PFSK-1 (cell line): ENCODE results near the gene ST6GALNAC2.

Experiments
- FOXP2 ChIP-seq: optimal IDR thresholded peaks from 2 replicates; pipeline ENCODE3; 2011; ENCODE audit warnings: borderline replicate concordance, control low read depth, inconsistent platforms; ENCODE audit not compliant: insufficient read depth; ENCODE audit errors: extremely low read length, extremely low read depth
- POLR2AphosphoS5 ChIP-seq: IDR thresholded peaks from 2 replicates; pipeline ENCODE4 v1.6.1; 2012; ENCODE audit warnings: low read depth, mild to moderate bottlenecking, control low read depth, low read length, moderate library complexity
- REST ChIP-seq, 2 experiments: IDR thresholded peaks; 2 replicates each; pipeline versions ENCODE4 v1.6.1 to v1.8.0; 2011 to 2012; ENCODE audit warnings: low read depth in 2 of 2, low read length in 2 of 2, control low read depth in 1 of 2, inconsistent platforms in 1 of 2, mild to moderate bottlenecking in 1 of 2, moderate library complexity in 1 of 2; ENCODE audit not compliant: insufficient read depth in 1 of 2
- SIN3A ChIP-seq: IDR thresholded peaks from 2 replicates; pipeline ENCODE4 v1.6.1; 2012; ENCODE audit warnings: mild to moderate bottlenecking, low read length, moderate library complexity, borderline replicate concordance; ENCODE audit not compliant: insufficient read depth
- TAF1 ChIP-seq: IDR thresholded peaks from 2 replicates; pipeline ENCODE4 v1.6.1; 2012; ENCODE audit warnings: low read length, control low read depth, borderline replicate concordance; ENCODE audit not compliant: insufficient read depth

Gene ST6GALNAC2

GRCh38 chr17:76623271-76624146, 37.8 kb upstream of the ST6GALNAC2 start:
- no peak for TF ChIP-seq REST (IDR thresholded peaks at IDR 0.05; ENCODE audit: insufficient read depth in 1 of 2, low read depth in 2 of 2, low read length in 2 of 2)
- TF ChIP-seq FOXP2, result no peak
- no peak for TF ChIP-seq TAF1
- TF ChIP-seq POLR2AphosphoS5, result no peak
- no peak for TF ChIP-seq SIN3A

DNA sequence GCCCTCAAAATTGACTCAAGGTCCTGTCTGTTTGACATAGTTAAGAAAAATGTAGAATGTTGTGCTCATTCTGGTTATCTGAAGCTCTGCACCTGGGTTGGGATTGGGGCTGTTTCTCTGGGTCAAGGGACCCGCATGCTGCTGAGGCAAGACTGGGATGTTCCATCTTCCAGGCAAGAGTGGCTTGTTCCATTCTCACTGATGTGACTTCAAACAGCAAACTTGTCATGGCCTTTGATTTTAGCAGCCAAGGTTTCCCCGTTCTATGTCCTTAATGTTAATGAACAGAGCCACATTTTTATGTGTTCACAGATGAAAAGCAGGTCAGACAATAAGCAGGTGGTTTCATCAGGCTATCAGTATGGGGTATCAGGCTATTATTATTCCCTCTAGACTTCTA, 32.2 kb upstream of the ST6GALNAC2 start:
- TF ChIP-seq REST (IDR thresholded peaks at IDR 0.05; ENCODE audit: insufficient read depth in 1 of 2, low read depth in 2 of 2, low read length in 2 of 2) (no peak), SIN3A (no peak)

DNA sequence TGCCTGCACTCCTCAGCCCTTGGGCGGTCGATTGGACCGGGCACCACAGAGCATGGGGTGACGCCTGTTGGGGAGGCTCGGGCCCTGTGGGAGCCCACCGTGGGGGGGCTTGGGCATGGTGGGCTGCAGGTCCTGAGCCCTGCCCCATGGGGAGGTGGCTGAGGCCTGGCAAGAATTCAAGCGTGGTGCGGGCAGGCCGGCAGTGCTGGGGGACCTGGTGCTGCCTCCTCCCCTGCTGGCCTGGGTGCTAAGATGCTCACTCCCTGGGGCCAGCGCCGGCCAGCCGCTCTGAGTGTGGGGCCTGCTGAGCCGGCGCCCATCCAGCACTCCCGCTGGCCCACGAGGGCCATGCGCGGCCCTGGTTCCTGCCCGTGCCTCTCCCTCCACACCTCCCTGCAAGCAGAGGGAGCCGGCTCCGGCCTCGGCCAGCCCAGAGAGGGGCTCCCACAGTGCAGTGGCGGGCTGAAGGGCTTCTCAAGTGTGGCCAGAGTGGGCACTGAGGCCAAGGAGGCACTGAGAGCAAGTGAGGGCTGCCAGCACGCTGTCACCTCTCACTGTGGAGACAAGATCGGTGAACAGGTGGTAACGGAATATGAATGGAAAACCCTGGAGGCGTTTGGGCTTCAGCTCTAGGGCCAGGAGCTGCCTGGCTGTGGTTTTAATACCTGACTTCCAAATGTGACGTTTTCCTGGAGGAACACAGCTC, 29.4 kb upstream of the ST6GALNAC2 start:
- TF ChIP-seq TAF1, result no peak
- no peak for TF ChIP-seq REST (IDR thresholded peaks at IDR 0.05; ENCODE audit: insufficient read depth in 1 of 2, low read depth in 2 of 2, low read length in 2 of 2)
- TF ChIP-seq POLR2AphosphoS5, result no peak
- TF ChIP-seq SIN3A, result no peak
- TF ChIP-seq FOXP2, result no peak

GRCh38 chr17:76612977-76613851, 27.6 kb upstream of the ST6GALNAC2 start:
- TF ChIP-seq TAF1 (no peak), SIN3A (no peak), REST (IDR thresholded peaks at IDR 0.05; ENCODE audit: insufficient read depth in 1 of 2, low read depth in 2 of 2, low read length in 2 of 2) (no peak), POLR2AphosphoS5 (no peak), FOXP2 (no peak)
